ENCODE measurements around the gene ATG5. TPM values are rescaled to one million over a fixed set of nuclear protein-coding genes. Genes with fewer than 3 reads are reported as not detected.

The ATG5 gene
- polyA plus RNA-seq, 1 of the 3 experiments (the other 2 are of a cell fraction) = 15.5 TPM

DNA sequence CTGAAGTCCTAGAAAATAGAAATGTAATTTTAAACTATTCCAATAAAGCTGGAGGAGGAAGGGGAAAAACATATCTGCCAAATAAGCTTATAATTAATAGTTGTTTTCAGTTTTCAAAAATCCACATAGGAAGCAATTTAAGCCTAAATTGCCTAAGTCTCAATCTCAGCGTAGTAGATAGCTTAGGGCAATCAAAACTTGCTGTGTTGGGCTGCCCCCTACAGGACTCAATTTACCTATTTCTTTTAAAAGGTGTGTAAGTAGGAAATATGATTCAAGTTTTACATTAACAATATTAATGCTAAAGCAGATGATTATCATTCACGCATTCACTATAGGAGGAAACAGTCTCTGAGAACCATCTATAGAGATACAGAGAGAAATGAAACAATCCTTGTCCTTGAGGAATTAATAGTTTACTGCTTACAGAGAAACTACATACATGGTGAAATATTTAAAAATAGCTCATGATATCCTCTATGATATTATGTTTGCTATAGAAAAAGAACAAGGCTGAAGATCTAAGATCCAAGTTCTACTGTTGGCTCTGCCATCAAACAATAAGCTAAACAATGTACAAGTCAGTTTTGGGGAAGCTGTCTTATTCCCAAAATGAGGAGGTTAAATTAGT is 102.1 kb downstream of the ATG5 start:
- WGBS (ENCODE audit: low lambda C conversion rate) = 47% methylated on average over 2 of the region's 2 CpGs
- H3K4me2 ChIP-seq = no peak overlapping the region
- peak; percentile 15 for DNase-seq
- no peaks in the 10 kb centered on the region for H3K9me2 ChIP-seq
- H3K9me3 ChIP-seq = no peaks in the 10 kb centered on the region
- no peak overlapping the region for H2AFZ ChIP-seq (ENCODE audit: low read depth)
- H3K27ac ChIP-seq (ENCODE audit: low read depth in 2 of 2, low read length in 1 of 2) = no peak overlapping the region
- H4K20me1 ChIP-seq (ENCODE audit: insufficient read depth) = no peaks in the 10 kb centered on the region
- no peaks in the 10 kb centered on the region for H3K27me3 ChIP-seq (ENCODE audit: insufficient read depth)
- ChIA-PET CTCF (interaction anchor here (0.6 to 3.5 kb wide), 48 partner anchors 10 to 791 kb away, joined by 3 to 40 read pairs (median 4); partner anchors contain the start of gene CRYBG1), POLR2A (no interaction called here)
- peaks cover 0 to 4% of the 10 kb centered on the region in 2 experiments; a peak in 1 of 4 replicates for H3K4me1 ChIP-seq (ENCODE audit: control insufficient read depth in 1 of 2, insufficient read depth in 2 of 2, low read depth in 1 of 2, low read length in 1 of 2)
- H3K79me2 ChIP-seq (ENCODE audit: insufficient read depth) = peaks cover 35% of the 10 kb centered on the region
- H3K9ac ChIP-seq = no peak overlapping the region
- TF ChIP-seq TEAD4 (IDR thresholded peaks at IDR 0.05; ENCODE audit: borderline replicate concordance, insufficient read depth) (no peak), RAD21 (IDR thresholded peaks at IDR 0.05; ENCODE audit: low read length) (peak; percentile 90), ZBTB33 (IDR thresholded peaks at IDR 0.05; ENCODE audit: borderline replicate concordance, low read depth) (no peak), CTCF (IDR thresholded peaks at IDR 0.05) (peak; percentile 82), CHD2 (IDR thresholded peaks at IDR 0.05; ENCODE audit: low read length, partially characterized antibody) (no peak), SMC3 (IDR thresholded peaks at IDR 0.05; ENCODE audit: low read depth, low read length) (peak; percentile 77), POLR2AphosphoS5 (IDR thresholded peaks at IDR 0.05; ENCODE audit: low read depth, low read length) (no peak)
- H3K36me3 ChIP-seq (replicated peaks in 1 of 2; ENCODE audit: control insufficient read depth in 1 of 2, insufficient read depth in 2 of 2, low read length in 1 of 2) = no peaks in the 10 kb centered on the region
- peaks cover 3% of the 10 kb centered on the region for H3F3A ChIP-seq (replicated peaks; ENCODE audit: insufficient read depth)
- H3K4me3 ChIP-seq (ENCODE audit: low read depth in 2 of 2, low read length in 1 of 2) = no peak overlapping the region

DNA sequence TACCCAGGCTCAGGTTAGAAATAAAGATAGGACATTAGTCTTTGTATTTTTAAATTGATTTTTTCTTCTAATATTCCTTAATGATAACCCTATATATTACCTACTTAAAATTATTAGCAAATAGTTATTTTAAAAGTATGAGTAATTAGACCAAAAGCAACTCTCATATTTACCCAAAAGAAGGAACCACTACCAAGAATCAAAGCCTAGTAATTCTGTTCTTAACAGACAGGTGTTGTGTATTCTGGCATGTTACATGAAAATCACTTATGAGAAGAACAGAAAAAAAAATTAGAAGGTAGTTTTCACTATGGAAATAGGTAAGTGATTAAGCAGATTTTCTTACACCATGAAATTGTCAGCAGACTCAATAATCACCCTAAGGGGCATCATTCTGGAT is 105.1 kb downstream of the ATG5 start:
- ChIA-PET CTCF (interaction anchor here (0.9 to 1.4 kb wide), 3 partner anchors 102 to 737 kb away, joined by 3 to 4 read pairs (median 3); partner anchors contain the start of gene CRYBG1), POLR2A (no interaction called here)
- H3K4me2 ChIP-seq = no peak overlapping the region
- no peak for DNase-seq
- H3K36me3 ChIP-seq (replicated peaks in 1 of 2; ENCODE audit: control insufficient read depth in 1 of 2, insufficient read depth in 2 of 2, low read length in 1 of 2) = no peaks in the 10 kb centered on the region
- H3K9me2 ChIP-seq = no peaks in the 10 kb centered on the region
- H3K27ac ChIP-seq (ENCODE audit: low read depth in 2 of 2, low read length in 1 of 2) = no peak overlapping the region
- H2AFZ ChIP-seq (ENCODE audit: low read depth) = no peak overlapping the region
- TF ChIP-seq GABPA (IDR thresholded peaks at IDR 0.05; ENCODE audit: low read depth) (no peak), JUND (IDR thresholded peaks at IDR 0.05) (no peak), MEF2A (IDR thresholded peaks at IDR 0.05; ENCODE audit: borderline replicate concordance, low read depth) (no peak), YY1 (IDR thresholded peaks at IDR 0.05; ENCODE audit: low read depth) (no peak), IRF3 (IDR thresholded peaks at IDR 0.05; ENCODE audit: low read depth, low read length) (no peak), MXI1 (IDR thresholded peaks at IDR 0.05; ENCODE audit: low read depth, low read length) (no peak), TEAD4 (IDR thresholded peaks at IDR 0.05; ENCODE audit: borderline replicate concordance, insufficient read depth) (no peak), RFX5 (IDR thresholded peaks at IDR 0.05; ENCODE audit: low read length) (no peak), SMC3 (IDR thresholded peaks at IDR 0.05; ENCODE audit: low read depth, low read length) (no peak)
- TF ChIP-seq, protein P1, sequence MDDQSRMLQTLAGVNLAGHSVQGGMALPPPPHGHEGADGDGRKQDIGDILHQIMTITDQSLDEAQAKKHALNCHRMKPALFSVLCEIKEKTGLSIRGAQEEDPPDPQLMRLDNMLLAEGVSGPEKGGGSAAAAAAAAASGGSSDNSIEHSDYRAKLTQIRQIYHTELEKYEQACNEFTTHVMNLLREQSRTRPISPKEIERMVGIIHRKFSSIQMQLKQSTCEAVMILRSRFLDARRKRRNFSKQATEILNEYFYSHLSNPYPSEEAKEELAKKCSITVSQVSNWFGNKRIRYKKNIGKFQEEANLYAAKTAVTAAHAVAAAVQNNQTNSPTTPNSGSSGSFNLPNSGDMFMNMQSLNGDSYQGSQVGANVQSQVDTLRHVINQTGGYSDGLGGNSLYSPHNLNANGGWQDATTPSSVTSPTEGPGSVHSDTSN (IDR thresholded peaks at IDR 0.05) = no peak
- H3K9me3 ChIP-seq = no peaks in the 10 kb centered on the region
- H3K79me2 ChIP-seq (ENCODE audit: insufficient read depth) = peaks cover 33% of the 10 kb centered on the region
- no peak overlapping the region for H3K9ac ChIP-seq
- H3K4me3 ChIP-seq (ENCODE audit: low read depth in 2 of 2, low read length in 1 of 2) = no peak overlapping the region
- H3F3A ChIP-seq (replicated peaks; ENCODE audit: insufficient read depth) = peaks cover 3% of the 10 kb centered on the region
- H3K4me1 ChIP-seq (ENCODE audit: control insufficient read depth in 1 of 2, insufficient read depth in 2 of 2, low read depth in 1 of 2, low read length in 1 of 2) = no peaks in the 10 kb centered on the region; a peak in 1 of 4 replicates
- no peaks in the 10 kb centered on the region for H3K27me3 ChIP-seq (ENCODE audit: insufficient read depth)
- no peaks in the 10 kb centered on the region for H4K20me1 ChIP-seq (ENCODE audit: insufficient read depth)

Data from SK-N-SH (cell line).